ENCODE data around the gene EXOC3.
A peak's percentile ranks its signal among the peaks of the same experiment; 100 is the strongest.

The EXOC3 gene

DNA sequence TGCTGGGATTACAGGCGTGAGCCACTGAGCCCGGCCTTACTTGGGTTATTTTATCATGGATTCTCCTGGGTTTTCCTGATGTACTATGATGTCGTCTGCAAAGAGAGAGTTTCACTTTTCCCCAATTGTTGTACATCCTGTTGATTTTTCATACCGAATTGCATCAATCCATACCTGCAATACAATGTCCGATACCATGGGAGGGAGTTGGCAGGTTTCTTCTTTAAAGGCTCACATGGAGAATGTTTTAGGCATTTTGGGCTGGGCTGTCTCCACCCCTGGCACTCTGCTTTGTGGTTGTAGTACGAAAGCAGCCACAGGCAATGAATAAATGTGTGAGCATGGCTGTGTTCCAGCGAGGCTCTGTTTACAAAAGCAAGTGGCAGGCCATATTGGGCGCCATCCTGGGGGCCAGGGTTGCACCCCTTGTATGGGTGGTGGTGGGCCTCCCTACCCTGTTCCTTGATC, 35.1 kb upstream of the EXOC3 start:
- DNase-seq, result no peak

DNA sequence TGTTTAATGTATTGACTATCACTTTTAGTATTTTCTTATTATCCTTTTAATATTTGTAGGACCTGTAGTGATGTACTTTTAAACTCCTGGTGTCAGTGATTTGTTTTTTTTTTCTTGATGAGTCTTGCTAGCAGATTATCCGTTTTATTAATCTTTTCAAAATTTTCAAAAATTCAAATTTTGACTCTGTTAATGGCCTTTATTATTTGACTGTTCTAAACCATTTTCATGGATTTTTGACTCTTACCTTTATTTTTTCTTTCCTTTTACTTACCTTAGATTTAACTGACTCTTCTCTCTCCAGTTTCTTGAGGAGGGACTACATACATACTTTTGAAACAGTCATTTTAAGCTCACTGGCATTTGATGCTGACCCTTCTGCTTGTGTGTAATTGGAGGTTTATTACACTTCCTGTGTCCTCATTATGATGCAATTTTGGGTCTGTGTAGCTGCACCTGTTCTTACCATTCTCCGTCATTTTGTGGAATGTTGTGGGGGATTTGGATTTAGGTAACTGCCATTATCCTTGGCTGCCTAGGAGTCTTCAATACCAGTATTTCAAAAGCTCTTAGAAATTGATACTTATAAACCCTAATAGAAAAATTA, 32.0 kb upstream of the EXOC3 start:
- no peak for DNase-seq

GRCh38 chr5:411728-412127, 31.2 kb upstream of the EXOC3 start:
- peak; percentile 12 for DNase-seq

- DNase-seq, result peak; percentile 14
These were observed 27.7 kb upstream of the EXOC3 start for GRCh38 chr5:414991-415927.

- DNase-seq, result no peak
These were observed 26.9 kb upstream of the EXOC3 start for GRCh38 chr5:415928-416635.

DNA sequence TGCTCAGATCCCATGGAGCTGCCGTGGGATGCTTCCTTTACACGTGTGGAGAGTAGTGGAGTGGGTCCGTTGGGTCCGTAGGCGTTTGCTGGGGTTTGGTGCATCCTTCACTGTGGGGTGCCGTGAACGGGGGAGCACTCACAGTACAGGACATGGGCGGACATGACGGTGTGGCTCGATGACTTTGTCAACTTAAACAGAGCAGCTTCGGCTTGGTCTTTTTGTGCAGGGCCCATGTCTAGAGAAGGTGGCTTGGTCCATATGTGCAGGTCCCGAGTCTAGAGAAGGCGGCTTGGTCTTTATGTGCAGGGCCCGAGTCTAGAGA, 26.4 kb upstream of the EXOC3 start:
- DNase-seq, result no peak

DNA sequence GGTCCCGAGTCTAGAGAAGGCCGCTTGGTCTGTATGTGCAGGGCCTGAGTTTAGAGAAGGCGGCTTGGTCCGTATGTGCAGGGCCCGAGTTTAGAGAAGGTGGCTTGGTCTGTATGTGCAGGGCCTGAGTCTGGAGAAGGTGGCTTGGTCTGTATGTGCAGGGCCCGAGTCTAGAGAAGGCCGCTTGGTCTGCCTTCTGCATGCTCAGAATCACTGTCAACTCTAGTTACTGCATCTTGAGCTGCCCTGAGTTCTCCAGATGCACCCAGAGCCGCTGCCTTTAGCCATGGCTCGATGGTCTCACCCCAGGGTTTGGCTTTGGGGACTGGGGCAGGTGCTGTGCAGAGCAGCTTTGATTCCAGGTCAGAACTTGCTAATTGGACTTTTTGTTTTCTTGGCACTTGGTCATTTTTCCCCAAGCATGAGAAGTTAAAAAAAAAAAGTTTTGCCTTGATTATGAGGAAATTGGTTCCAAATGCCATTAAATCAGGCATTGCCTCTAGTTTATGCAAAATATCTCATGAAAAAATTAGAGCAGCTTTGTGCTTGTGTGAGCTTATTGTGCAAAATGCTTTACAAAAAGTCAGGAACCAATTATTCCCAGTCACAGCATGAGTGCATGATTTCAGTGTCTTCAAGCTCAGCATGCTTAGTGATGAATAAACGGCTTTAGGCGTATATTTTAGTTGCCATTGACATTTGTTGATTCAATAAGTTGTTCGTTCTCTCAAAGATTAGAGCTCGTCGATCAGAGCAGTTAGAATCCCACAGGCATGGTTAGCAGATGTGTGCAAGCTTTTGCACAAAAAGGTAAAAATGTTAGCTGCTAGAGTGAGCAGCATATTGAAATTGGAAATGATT, 25.4 kb upstream of the EXOC3 start:
- no peak for DNase-seq

DNA sequence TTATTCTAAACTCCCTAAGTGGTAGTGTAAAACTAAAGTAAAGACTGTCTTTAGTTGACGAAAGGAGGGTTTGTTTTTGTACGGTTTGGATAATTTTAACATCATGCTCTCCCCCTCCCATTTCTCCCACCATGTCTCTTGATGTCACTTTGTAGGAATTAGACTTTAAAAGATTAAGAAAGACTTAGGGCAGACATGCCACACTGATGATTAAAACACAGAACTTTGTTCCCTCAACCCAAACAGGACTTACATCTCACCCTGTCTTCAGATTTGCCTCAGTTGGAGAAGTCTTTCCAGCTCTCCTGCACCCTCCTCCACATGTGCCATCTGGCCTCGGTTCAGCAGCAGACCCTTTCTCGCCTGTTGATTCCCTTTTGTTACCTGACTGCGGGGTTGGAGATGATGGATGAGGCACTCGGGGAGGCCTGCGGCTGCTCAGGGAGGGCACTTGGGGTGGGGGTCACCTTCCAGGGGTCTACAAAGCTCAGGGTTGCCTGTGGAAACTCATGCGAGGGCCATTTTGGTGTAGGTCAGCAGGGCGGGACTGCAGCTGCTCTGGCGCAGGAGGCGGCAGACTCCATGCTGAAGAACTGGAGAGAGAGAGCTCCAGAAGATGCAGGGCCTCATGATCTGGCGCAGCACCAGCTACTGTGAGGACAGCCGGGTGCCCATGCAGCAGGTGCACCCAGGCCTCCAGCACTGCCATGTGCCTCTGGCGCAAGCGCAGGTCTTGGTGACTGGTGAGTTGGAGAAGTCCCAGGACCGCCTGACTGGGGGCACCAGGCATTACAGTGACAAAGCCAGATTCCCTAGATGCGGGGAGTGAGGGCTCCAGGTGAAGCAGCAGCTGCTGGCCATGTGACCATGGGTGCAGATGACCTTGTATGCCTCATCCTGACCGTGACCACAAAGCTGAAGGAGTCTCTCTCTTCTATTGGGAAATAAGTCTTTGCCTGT, 24.5 kb upstream of the EXOC3 start:
- no peak for DNase-seq

- DNase-seq, result no peak
These were observed 23.0 kb upstream of the EXOC3 start for GRCh38 chr5:419970-420369.

- peak; percentile 15 for DNase-seq
These were observed 22.2 kb upstream of the EXOC3 start for GRCh38 chr5:420632-421286.

GRCh38 chr5:421287-421880, 21.6 kb upstream of the EXOC3 start:
- DNase-seq, result peak; percentile 12

- no peak for DNase-seq
These were observed 21.1 kb upstream of the EXOC3 start for GRCh38 chr5:421901-422300.

GRCh38 chr5:422323-423232, 20.4 kb upstream of the EXOC3 start:
- DNase-seq, result no peak

GRCh38 chr5:423233-423565, 19.8 kb upstream of the EXOC3 start:
- DNase-seq, result no peak

GRCh38 chr5:423626-424261, 19.2 kb upstream of the EXOC3 start:
- no peak for DNase-seq

DNA sequence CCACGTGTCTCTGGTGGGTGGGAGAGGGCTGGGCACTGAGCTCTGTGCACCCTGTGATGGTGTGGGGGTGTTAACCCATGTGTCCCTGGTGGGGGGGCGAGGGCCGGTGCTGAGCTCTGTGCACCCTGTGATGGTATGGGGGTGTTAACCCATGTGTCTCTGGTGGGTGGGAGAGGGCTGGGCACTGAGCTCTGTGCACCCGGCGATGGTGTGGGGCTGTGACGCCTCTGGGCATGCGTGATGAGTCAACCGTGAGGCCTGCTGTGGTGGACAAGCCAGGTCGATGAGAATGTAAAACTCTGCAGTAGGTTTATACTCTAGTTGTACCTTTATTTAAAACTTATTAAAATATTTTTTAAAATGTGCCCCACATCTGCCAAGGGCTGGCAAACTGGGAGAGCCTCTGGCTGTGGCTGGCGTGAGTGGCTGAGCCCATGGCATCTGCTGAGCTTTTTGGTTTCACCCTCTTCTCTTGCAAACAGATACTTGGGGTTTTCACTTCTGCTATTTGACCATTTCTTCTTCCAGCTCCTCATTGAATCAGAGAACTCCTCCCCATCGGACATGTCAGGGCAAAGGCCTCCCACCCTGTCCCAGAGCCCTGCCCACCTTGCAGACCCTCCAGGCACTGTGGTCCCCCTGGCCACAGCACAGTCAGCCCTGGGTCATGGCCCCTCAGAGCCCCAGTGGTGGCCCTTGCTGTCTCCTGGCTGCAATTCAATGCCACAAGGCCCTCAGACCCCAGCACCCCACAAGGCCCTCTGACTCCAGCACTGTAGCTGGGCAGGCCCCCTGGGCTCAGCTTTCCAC, 18.5 kb upstream of the EXOC3 start:
- DNase-seq, result no peak

DNA sequence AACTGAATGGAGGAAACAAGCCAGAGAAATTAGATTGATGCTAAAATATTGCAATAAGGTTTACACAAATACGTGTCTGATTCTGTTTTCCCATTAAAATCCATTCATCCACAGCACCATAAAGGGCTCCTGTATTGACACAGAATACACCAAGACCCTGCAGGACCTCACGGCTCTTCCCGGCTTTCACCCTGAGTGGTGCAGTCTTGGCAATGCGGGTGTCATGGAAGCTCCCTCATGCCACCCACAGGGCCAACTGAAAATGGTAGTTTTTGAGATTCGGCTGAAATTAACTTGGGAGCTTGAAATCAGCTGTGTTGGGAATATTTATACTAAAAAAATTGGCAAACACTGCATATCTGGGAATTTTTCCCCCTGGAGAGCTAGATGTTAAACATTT, 17.3 kb upstream of the EXOC3 start:
- DNase-seq, result no peak

DNA sequence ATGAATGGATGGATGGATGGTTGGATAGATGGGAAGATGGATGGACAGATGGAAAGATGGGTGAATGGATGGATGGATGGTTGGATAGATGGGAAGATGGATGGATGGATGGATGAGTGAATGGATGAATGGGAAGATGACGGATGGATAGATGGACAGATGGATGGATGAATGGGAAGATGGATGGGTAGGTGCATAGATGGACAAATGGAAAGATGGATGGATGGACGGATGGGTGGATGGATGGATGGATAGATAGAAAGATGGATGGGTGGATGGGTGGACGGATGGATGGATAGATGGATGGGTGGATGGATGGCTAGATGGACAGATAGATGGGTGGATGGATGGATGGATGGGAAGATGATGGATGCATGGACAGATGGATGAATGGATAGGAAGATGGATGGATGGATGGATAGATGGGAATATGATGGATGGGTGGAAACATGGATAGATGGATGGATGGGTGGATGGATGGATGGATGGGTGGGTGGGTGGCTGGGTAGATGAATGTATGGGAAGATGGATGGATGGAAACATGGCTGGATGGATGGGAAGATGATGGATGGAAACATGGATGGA, 16.5 kb upstream of the EXOC3 start:
- no peak for DNase-seq
